Tibial nerve (tissue), 4 donors: ENCODE results near the gene DCANP1.

Experiments used
- EP300 ChIP-seq, 2 donors: sonication (generic); formaldehyde crosslinking; IDR thresholded peaks; one replicate each; pipeline ENCODE4 v1.6.1; 2017; ENCODE audit warnings: antibody characterized with exemption in 2 of 2, mild to moderate bottlenecking in 1 of 2
- POLR2A ChIP-seq, 2 donors: fragments of 450-650 bp; IDR thresholded peaks; one replicate each; pipeline ENCODE4 v1.6.1; 2017; ENCODE audit warnings: antibody characterized with exemption in 2 of 2, mild to moderate bottlenecking in 2 of 2, moderate library complexity in 2 of 2
- TF ChIP-seq, protein P1 (sequence below), 5 experiments: fragments of 200-600 bp in 3 of 5; fragments of 450-650 bp in 2 of 5; sonication (generic) in 3 of 5; IDR thresholded peaks; one replicate each; pipeline ENCODE4 v1.5.1; 2016 to 2019; ENCODE audit warnings: antibody characterized with exemption in 5 of 5, mild to moderate bottlenecking in 3 of 5, moderate library complexity in 2 of 5

DNA sequence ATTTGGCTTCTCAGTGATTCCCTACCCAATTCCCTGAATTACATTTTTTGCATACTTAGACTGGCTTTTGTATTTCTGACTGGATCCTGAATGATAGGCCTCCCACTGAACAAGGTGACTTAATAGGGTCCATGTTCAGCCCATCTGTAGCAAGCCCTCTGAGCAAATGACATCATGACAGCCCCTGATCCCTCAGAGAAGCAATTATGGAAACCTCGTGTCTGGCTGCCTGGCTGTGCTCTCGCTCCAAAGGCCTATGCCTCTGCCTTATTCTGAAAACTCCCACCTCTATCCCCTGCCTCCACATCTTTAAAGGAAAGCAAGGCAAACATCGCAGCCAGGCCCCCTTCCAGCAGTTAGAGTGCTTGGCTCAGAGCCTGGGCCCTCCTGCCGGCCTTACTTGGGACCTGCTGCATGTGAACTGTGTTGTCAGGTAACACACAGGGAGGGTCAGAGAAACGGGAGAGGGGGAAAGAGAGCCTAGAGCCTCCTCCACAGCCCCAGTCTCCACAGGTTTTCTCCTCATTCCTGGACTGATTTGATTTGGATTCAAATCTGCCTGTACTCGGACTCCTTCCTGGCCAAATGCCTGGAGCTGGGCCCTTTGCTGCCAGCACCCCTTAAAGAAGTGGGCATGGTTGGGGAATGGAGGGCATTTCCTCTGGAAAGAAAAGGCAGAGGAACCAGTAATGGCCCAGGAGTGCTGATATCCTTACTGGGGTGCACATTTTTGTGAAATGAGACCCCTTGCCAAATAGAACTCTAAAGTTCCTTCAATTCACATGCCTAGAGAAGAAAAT, 3.8 kb downstream of the DCANP1 start:
- TF ChIP-seq, protein P1, sequence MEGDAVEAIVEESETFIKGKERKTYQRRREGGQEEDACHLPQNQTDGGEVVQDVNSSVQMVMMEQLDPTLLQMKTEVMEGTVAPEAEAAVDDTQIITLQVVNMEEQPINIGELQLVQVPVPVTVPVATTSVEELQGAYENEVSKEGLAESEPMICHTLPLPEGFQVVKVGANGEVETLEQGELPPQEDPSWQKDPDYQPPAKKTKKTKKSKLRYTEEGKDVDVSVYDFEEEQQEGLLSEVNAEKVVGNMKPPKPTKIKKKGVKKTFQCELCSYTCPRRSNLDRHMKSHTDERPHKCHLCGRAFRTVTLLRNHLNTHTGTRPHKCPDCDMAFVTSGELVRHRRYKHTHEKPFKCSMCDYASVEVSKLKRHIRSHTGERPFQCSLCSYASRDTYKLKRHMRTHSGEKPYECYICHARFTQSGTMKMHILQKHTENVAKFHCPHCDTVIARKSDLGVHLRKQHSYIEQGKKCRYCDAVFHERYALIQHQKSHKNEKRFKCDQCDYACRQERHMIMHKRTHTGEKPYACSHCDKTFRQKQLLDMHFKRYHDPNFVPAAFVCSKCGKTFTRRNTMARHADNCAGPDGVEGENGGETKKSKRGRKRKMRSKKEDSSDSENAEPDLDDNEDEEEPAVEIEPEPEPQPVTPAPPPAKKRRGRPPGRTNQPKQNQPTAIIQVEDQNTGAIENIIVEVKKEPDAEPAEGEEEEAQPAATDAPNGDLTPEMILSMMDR (IDR thresholded peaks at IDR 0.05), result no peak
- TF ChIP-seq POLR2A (IDR thresholded peaks at IDR 0.05) (no peak), EP300 (IDR thresholded peaks at IDR 0.05) (no peak)
